Fibroblast of lung (primary cell): ENCODE measurements around the gene MAML3.

Source experiments
- CTCF ChIP-seq, 2 donors: IDR thresholded peaks in 1 of 2; conservative IDR thresholded peaks in 1 of 2; 1 replicate in 1 of 2; 2 replicates in 1 of 2; pipeline ENCODE4 v1.5.1; 2011 to 2012; ENCODE audit warnings: low read length in 2 of 2, control low read depth in 1 of 2, inconsistent platforms in 1 of 2, low read depth in 1 of 2, mild to moderate bottlenecking in 1 of 2
- EZH2 ChIP-seq: IDR thresholded peaks from 2 replicates; pipeline ENCODE4 v1.5.1; 2012; ENCODE audit warnings: low read length, control low read depth, mild to moderate bottlenecking; ENCODE audit errors: missing control alignments

- TF ChIP-seq CTCF (conservative IDR thresholded peaks at IDR 0.05 in 1 of 2, IDR thresholded peaks at IDR 0.05 in 1 of 2; ENCODE audit: low read depth in 1 of 2, low read length in 2 of 2): no peak
- no peak for TF ChIP-seq EZH2
These were observed 108.0 kb downstream of the MAML3 start for GRCh38 chr4:140046016-140046415.
